Kidney epithelial cell (primary cell): ENCODE data around the gene CD99L2. TPM values are rescaled to one million over a fixed set of nuclear protein-coding genes. Genes with fewer than 3 reads are reported as not detected.

Experiments
- DNase-seq: peaks from one replicate; pipeline ENCODE4 v3.0.0-alpha.2; 2010; ENCODE audit warnings: low read depth
- H3K27me3 ChIP-seq: 2 replicates; pipeline ENCODE4 v1.6.0; 2011; ENCODE audit warnings: low read length; ENCODE audit not compliant: control insufficient read depth, insufficient read depth
- H3K36me3 ChIP-seq: 2 replicates; pipeline ENCODE4 v1.5.1; 2011; ENCODE audit warnings: low read length; ENCODE audit not compliant: control insufficient read depth, insufficient read depth
- H3K4me3 ChIP-seq: 2 replicates; pipeline ENCODE4 v1.5.1; 2011; ENCODE audit warnings: low read depth, mild to moderate bottlenecking, control low read depth, low read length
- total RNA-seq: library from RNA; depleted of rRNA; stranded (reverse); fragments of >200 nt; gene quantifications from 2 replicates; pipeline ENCODE4 v1.2.3, GENCODE V29; 2015
- TF ChIP-seq, protein P1 (sequence below): IDR thresholded peaks from 2 replicates; pipeline ENCODE4 v1.5.1; 2011; ENCODE audit warnings: mild to moderate bottlenecking, moderate library complexity, low read length, control low read depth, inconsistent platforms; ENCODE audit not compliant: insufficient read depth, poor library complexity, severe bottlenecking

Gene CD99L2
- total RNA-seq, 1 donor from 2014 or later = 29.8 TPM

DNA sequence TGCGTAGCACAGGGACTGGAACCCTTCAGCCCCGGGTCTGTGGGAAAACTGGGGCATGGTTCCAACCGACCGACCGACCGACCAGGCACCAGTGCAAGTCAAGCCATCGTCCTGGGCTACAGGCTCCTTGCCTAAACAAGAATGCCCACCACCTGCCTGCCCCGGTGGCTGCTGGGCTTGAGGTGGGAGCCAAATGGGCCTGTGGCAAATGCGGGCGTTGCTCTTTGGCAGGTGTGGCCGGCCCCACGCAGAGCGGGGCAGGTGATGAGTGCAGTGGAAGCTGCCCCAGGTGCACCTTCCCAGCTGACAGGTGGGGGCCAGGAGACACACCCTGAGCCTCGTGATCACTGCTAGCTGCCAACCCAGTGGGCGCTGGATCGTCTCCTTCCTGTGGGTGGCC lies 127.4 kb downstream of the CD99L2 start:
- Histone ChIP-seq H3K27me3 (no peaks in the 10 kb centered on the region), H3K4me3 (no peak overlapping the region), H3K36me3 (no peaks in the 10 kb centered on the region)
- TF ChIP-seq, protein P1, sequence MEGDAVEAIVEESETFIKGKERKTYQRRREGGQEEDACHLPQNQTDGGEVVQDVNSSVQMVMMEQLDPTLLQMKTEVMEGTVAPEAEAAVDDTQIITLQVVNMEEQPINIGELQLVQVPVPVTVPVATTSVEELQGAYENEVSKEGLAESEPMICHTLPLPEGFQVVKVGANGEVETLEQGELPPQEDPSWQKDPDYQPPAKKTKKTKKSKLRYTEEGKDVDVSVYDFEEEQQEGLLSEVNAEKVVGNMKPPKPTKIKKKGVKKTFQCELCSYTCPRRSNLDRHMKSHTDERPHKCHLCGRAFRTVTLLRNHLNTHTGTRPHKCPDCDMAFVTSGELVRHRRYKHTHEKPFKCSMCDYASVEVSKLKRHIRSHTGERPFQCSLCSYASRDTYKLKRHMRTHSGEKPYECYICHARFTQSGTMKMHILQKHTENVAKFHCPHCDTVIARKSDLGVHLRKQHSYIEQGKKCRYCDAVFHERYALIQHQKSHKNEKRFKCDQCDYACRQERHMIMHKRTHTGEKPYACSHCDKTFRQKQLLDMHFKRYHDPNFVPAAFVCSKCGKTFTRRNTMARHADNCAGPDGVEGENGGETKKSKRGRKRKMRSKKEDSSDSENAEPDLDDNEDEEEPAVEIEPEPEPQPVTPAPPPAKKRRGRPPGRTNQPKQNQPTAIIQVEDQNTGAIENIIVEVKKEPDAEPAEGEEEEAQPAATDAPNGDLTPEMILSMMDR = no peak
- DNase-seq = no peak

- Histone ChIP-seq H3K36me3 (no peaks in the 10 kb centered on the region), H3K27me3 (no peaks in the 10 kb centered on the region), H3K4me3 (no peak overlapping the region)
- DNase-seq = no peak
- TF ChIP-seq, protein P1 = no peak
These were observed 127.8 kb downstream of the CD99L2 start for GRCh38 chrX:150770623-150771022.

GRCh38 chrX:150769408-150769807 lies 129.1 kb downstream of the CD99L2 start:
- Histone ChIP-seq H3K36me3 (no peaks in the 10 kb centered on the region), H3K27me3 (no peaks in the 10 kb centered on the region), H3K4me3 (no peak overlapping the region)
- no peak for DNase-seq
- TF ChIP-seq, protein P1 = no peak

DNA sequence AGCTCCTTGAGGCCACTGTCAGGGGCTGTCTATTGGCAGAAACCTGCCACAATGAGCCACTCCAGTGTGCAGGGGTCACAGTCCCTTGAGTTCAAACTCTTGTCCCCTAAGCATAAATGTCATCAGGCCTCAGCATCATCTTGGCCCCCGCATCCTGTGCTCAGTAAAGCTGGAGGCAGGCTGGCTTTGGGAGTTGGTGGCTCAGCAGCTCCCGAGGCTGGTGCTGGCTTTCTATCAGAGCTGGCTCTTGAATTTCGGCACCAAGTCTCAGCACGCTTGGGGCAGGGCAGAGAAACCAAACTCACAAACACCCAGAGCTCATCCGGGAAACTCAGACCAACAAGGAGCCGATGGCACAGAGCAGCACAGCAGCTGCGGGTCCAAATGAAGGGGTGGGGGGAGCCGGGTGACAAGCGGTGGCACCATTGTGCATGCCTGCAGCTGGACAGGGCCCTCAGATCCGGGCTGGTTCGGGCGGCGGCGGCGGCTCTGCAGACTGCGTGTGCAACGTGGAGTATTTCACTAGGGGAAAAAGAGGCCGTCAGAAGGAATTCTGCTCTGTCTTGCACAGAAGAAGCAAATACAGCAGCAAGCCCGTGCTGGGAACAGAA lies 129.8 kb downstream of the CD99L2 start:
- Histone ChIP-seq H3K4me3 (no peak overlapping the region), H3K36me3 (no peaks in the 10 kb centered on the region), H3K27me3 (no peaks in the 10 kb centered on the region)
- DNase-seq = no peak
- TF ChIP-seq, protein P1 = no peak

GRCh38 chrX:150768132-150768485 lies 130.4 kb downstream of the CD99L2 start:
- H3K4me3 ChIP-seq = no peak overlapping the region
- TF ChIP-seq, protein P1 = no peak
- H3K27me3 ChIP-seq = no peaks in the 10 kb centered on the region
- DNase-seq = no peak
- no peaks in the 10 kb centered on the region for H3K36me3 ChIP-seq

DNA sequence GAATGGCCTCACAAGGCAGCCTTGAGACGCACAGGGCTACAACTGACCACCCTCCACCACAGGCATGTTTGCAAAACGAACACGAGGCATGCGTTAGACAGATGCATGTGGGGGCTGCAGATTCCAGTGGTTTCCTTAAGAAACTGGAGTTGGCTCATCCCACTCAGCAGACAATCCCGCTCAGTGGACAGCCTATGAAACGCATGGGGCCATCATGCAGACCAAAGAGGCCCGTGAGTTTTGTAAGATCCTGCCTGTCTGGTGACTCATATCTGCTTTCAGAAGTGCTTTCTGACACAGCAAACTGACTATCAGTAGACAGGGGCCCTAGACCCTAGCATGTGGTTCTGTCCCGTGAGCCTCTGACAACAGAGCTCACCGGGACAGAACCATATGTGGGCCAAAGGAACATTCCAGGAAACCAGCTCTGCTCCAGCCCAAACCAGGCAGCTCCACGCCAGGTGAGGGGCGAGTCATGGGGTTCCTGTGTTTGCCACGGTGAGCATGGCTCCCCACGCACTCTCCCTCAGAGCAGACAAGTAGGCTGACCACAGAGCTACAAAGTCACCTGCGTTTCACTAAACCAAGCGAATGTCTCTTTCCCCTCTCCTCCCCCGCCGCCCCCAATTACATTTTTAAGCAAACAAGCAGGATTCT lies 130.9 kb downstream of the CD99L2 start:
- H3K27me3 ChIP-seq = no peaks in the 10 kb centered on the region
- H3K36me3 ChIP-seq = no peaks in the 10 kb centered on the region
- TF ChIP-seq, protein P1 = no peak
- no peak overlapping the region for H3K4me3 ChIP-seq
- peak; percentile 42 for DNase-seq
